Fibroblast of villous mesenchyme (primary cell): ENCODE measurements around the gene BOC. TPM values are rescaled to one million over a fixed set of nuclear protein-coding genes. Genes with fewer than 3 reads are reported as not detected.

Source experiments
- DNase-seq: peaks from one replicate; pipeline ENCODE4 v3.0.0-alpha.2; 2010; ENCODE audit warnings: low read depth
- H3K4me3 ChIP-seq: 2 replicates; pipeline ENCODE4 v1.5.1; 2011; ENCODE audit warnings: low read depth, mild to moderate bottlenecking, low read length
- total RNA-seq: library from RNA; depleted of rRNA; stranded (reverse); fragments of >200 nt; gene quantifications from 2 replicates; pipeline ENCODE4 v1.2.3, GENCODE V29; 2012
- TF ChIP-seq, protein P1 (sequence below): IDR thresholded peaks from 2 replicates; pipeline ENCODE4 v1.5.1; 2012; ENCODE audit warnings: low read depth, mild to moderate bottlenecking, low read length; ENCODE audit not compliant: insufficient read depth

The BOC gene
- total RNA-seq, 1 donor = 14.2 TPM

- TF ChIP-seq, protein P1, sequence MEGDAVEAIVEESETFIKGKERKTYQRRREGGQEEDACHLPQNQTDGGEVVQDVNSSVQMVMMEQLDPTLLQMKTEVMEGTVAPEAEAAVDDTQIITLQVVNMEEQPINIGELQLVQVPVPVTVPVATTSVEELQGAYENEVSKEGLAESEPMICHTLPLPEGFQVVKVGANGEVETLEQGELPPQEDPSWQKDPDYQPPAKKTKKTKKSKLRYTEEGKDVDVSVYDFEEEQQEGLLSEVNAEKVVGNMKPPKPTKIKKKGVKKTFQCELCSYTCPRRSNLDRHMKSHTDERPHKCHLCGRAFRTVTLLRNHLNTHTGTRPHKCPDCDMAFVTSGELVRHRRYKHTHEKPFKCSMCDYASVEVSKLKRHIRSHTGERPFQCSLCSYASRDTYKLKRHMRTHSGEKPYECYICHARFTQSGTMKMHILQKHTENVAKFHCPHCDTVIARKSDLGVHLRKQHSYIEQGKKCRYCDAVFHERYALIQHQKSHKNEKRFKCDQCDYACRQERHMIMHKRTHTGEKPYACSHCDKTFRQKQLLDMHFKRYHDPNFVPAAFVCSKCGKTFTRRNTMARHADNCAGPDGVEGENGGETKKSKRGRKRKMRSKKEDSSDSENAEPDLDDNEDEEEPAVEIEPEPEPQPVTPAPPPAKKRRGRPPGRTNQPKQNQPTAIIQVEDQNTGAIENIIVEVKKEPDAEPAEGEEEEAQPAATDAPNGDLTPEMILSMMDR = no peak
- no peak overlapping the region for H3K4me3 ChIP-seq
- DNase-seq = peak; percentile 26
These were observed 50.4 kb downstream of the BOC start for GRCh38 chr3:113261626-113262303.

DNA sequence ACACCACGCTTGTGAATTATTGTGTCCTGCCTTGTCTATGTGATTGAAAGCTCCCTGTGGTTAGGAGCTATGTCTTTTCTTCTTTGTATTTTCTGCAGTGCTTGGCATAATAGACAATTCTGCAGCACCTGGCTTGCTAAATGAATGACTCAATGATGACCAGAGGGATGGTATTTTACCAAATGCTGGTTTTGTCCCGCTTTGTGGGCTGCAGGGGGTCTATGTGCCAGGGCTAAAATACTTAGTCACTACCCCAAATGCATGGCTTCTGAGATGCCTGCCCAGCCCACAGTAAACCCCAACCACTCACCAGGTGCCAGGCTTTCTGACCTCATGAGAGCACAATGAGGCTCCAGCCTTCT lies 50.9 kb downstream of the BOC start:
- DNase-seq = no peak
- TF ChIP-seq, protein P1 = no peak
- H3K4me3 ChIP-seq = no peak overlapping the region

- no peak overlapping the region for H3K4me3 ChIP-seq
- TF ChIP-seq, protein P1 = no peak
- no peak for DNase-seq
These were observed 51.7 kb downstream of the BOC start for GRCh38 chr3:113263020-113263419.

DNA sequence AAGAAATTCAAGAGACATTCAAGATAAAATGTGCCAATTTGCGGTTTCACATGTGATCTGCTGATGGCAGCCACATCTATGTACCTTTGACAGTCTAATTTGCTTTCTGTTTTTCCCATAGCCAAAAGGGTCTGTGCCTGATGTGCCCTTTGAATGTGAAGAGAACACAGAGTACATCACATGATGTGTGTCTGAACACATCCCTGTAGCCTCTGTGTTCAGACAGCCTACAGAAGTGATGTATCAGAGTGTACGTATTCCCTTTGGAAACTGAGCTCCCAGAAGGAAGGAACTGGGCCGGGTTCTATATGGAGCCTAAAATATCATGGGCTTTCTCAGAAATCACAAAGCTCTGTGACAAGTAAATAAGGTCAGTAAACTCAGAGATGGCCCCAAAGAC lies 52.4 kb downstream of the BOC start:
- DNase-seq = no peak
- TF ChIP-seq, protein P1 = no peak
- H3K4me3 ChIP-seq = no peak overlapping the region

GRCh38 chr3:113264283-113265131 lies 53.1 kb downstream of the BOC start:
- no peak for DNase-seq
- no peak overlapping the region for H3K4me3 ChIP-seq

DNA sequence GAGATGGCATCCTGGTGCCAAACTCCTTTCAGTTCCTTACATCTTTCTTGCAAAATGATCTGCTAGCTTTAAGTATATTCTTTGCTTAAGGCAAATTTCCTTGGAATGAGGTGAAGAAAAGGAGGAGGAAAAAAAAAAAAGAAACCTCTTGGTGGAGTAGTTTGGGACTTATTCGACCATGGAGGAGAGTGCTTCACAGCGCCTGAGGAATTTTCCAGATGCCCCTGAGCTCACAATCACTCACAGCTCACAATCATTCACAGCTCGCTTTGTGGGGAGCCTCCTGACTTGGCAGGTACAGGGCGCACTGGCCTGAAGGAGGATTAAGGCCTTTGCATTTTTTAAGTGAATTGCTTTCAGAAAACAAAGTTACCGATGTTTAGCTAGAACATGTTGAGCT lies 53.9 kb downstream of the BOC start:
- DNase-seq = no peak
- no peak overlapping the region for H3K4me3 ChIP-seq
- TF ChIP-seq, protein P1 = no peak

More at GRCh38 chr3:113264283-113265131, 53.1 kb downstream of the BOC start:
- TF ChIP-seq, protein P1 = no peak
